Measurements from ENCODE around the gene DUSP28.

Gene DUSP28

DNA sequence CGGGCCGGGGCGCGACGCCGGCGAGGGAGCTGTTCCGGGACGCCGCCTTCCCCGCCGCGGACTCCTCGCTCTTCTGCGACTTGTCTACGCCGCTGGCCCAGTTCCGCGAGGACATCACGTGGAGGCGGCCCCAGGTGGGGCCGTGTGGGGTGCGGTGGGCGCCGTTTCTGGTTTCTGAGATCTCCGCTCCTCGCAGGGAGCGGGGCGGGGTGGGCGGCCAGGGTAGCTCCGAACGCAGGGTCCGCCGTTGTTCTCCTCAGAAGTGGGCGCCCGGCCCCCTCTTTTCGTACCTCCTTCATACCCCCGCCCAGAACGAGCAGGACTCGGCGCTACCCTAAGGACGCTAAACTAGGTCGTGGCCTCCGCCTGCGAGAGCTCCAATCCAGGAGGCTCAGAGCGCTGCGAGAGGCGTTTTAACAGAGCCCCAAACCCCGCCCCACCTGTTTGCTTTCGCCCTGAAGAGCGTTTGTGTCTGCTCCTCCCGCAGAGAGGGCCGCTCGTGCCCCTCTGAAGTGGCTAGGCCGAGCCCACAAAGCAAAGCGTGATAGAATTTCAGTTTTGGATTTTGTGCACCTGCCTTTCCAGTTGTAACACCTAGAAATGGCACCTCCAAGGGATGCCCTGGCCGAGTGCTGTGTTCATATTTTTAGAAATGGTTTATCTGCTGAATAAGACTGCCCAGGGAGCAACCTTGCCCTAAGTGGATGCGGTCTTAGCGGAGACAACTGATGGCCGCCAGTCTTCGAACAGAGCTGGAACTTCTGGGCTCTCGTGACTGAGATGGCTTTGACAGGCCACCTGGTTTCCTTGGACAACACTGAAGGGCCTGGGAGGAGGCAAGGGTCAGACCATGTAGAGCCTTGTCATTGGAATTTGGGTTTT lies 27.0 kb downstream of the DUSP28 start:
- ATAC-seq, result peak; percentile 22 to 31

DNA sequence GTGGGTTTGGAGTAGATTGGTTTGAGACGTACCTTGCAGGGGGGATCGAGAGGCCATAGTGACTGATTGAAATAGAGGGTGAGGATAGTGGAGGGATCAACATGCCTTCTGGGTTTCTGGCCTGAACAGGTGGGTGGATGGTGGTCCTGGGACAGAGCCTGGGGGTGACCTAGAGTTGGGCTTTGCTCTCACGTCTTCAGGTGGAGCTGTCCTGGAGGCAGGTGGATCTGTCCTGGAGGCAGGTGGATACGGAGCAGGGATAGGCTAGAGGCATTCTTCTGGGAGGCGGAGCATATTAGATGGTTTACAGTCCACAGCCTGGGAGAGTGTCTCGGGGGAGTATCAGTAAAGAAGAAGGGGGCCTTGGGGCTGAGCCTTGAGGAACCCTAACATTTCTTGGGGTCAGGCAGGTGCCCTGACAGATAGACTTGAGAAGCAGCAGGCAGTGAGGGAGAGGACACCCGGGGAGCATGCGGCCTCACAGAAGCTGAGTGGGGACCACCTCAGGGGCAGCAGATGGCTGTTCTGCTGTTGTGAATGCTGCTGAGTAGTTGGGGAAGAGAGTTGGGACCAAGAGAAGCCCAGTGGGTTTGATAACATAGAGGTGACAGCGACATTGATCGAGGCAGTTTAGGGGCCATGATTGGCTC lies 28.0 kb downstream of the DUSP28 start:
- ATAC-seq, result no peak

DNA sequence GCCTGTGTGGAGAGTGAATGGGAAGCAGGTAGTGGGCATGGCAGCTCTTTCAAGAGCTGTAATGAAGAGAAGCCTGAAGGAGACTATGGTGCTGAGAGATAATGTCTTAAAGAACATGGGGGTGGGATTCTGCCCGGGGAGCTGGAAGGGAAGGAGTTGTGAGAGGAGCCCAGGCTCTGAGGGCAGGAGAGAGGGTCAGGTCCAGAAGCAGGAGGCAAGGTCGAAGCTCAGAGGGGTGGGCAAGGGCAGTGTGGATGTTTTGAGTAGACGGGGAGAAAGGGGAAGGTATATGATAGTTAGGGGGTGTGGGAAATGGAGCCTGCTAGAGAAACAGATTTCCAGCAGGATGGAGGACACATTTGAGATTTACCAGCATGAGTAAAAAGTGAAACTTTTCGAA lies 28.5 kb downstream of the DUSP28 start:
- no peak for ATAC-seq

DNA sequence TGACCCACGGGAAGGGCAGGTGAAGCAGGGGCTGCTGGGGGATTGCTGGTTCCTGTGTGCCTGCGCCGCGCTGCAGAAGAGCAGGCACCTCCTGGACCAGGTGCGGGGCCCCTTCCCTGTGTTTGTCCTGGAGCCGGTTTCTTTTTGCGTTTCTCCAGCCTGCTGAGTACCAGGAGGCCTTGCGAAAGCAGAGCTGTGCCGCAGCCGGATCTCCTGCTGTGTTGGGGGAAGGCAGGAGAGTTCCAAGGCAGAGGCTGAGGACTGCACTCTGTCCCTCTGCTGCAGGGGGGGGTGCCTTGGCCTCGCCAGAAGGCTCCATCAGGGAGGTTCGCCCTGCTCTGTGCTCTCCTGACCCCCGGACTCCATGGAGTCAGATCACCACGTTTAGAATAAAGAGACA lies 29.2 kb downstream of the DUSP28 start:
- no peak for ATAC-seq

DNA sequence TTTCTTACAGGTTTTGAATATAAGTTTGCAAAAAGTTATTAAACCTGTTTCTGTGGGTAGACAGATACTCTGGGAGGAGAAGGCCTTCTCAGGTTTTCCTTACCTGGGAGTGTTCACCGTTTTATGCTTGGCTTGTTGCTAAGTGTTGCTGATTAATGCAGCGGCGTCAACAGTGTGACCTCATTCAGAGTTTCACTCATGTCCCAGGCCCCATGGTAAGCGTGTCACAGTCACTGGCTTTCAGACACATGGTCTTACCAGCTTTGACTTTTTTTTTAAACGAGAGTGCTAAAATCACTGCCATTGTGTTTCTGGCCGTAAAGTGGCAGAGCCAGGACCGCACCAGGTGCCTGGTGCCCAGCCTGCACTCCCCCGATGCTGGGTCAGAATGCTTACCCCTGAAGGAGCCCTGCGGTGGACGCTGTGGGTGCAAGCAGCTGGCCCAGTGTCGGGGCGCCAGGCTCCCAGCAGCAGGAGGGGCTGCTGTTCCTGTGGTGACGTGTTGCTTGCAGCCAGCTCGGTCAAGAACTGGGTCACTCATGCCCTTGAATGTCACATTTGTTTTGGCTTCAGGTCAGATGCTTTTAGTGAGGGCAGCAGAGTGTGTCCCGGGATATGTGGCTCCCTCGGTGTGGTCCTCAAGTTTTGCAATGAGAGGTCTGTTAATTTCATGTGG lies 29.8 kb downstream of the DUSP28 start:
- ATAC-seq, result no peak

DNA sequence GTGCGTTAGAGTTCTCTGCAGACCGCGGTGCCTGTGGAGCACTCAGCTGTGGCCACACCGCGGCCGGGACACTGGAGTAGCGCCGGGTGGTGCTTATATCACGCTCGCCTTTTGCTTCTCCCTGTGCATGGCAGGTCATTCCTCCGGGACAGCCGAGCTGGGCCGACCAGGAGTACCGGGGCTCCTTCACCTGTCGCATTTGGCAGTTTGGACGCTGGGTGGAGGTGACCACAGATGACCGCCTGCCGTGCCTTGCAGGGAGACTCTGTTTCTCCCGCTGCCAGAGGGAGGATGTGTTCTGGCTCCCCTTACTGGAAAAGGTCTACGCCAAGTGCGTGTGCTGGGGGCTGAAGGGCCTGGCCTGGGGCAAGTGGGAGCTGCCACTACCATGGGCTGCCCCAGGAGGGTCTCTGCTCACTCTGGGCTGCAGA lies 30.5 kb downstream of the DUSP28 start:
- no peak for ATAC-seq

DNA sequence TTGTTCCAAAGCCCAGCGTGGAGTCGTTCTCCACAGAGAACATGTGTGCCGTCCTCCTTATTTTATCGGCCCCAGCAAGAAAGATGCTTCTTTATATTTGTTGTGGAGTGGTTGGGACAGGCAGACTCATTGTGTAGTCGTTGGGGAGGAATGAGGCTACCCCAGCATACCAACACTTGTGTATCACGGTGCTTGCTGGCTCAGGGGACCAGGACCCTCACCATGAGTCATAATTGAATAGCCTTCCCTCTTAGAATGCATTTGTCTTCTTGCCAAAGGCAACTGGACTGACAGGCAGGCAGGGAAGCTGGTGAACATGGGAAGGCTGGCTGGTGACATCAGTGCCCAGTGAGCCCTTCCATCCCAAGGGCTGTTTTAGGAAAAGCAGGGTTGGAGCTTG lies 31.1 kb downstream of the DUSP28 start:
- ATAC-seq, result no peak

DNA sequence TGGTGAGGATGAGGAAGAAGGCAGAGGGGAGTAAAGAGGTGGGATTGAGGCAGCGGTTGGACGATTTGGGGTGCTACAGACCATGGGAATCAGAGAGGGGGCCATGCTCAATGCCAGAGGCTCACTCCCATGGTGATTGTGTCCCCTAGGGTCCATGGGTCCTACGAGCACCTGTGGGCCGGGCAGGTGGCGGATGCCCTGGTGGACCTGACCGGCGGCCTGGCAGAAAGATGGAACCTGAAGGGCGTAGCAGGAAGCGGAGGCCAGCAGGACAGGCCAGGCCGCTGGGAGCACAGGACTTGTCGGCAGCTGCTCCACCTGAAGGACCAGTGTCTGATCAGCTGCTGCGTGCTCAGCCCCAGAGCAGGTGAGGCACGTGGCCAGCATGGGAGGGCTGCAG lies 31.6 kb downstream of the DUSP28 start:
- no peak for ATAC-seq

DNA sequence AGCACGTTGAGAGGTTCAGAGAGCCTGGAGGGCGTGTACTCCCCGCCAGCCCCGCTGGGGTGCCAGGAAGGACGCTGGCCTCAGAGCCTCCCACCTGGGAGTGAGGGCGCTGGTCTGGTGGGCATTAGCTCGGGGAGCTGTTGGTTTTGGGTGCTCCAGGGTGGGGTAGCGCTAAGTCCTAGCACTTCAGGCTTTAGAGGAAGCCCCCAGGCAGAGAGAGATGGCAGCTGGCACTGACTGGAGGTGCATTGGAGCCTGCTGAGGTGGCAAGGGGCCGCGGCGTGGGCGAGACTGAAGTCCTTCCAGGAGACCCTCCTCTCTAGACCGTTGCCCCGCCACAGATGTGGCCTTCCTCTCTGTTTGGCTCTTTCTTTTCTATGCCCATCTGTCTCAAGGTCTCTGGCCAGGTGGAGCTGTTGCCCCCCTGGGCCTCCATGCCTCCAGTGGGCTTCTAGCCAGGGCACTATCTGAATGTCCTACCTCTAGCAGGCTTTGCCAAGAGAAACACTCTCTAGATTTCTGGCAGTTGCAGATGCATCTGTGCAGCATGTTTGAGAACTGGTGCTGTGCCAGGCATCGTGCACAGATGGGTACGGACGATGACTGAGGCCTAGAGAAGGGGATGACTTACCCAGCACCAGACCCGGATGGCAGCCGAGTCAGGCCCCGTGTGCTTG lies 33.0 kb downstream of the DUSP28 start:
- ATAC-seq, result no peak

DNA sequence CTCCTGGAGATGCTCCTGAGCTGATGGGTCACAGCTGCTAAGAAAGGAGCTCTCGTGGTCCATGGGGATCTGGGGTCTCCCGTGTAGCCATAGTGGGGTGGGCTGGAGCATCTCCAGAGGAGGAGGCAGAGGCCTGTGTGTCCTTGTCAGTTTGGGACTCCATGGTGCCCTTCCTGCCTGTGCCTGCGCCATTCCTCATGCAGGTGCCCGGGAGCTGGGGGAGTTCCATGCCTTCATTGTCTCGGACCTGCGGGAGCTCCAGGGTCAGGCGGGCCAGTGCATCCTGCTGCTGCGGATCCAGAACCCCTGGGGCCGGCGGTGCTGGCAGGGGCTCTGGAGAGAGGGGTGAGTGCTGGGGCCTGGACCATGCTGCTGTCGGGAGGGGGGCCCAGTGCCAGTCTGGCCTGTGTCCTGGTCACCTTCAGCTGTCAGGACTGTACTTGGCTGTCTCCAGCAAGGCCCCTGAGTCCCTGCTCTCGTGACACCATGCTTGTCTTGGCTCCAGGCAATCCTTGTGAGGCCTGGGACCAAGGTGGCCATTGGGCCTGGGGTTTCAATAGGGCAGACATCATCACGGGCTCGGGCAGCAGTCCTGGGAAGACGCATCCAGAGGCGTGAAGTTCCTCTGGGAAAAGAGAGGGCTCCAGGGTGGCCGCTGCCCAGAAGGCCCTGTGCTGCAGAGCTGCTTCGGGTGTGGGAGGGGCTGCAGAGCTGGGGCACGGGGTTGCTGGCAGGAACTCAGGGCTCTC lies 33.7 kb downstream of the DUSP28 start:
- no peak for ATAC-seq

DNA sequence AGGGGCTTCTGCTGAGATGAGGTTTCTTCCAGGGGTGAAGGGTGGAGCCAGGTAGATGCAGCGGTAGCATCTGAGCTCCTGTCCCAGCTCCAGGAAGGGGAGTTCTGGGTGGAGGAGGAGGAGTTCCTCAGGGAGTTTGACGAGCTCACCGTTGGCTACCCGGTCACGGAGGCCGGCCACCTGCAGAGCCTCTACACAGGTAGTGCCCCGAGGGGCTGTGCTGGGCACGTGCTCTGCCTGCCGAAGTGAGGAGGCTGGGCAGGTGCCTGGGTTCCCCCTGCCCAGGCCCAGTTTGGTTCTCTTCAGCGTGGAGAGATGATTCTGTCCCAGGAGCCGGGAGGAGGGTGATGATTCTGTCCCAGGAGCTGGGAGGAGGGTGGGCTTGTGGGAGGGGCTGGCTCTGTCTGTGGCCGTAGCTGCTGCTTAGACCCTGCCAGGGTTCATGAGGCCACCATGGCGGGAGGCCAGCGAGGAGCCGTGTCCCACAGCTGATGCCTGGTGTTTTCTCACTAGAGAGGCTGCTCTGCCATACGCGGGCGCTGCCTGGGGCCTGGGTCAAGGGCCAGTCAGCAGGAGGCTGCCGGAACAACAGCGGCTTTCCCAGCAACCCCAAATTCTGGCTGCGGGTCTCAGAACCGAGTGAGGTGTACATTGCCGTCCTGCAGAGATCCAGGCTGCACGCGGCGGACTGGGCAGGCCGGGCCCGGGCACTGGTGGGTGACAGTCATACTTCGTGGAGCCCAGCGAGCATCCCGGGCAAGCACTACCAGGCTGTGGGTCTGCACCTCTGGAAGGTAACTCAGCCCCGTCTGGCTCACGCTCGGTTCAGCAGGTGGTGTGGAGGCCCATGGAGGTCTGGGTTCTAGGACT lies 34.6 kb downstream of the DUSP28 start:
- no peak for ATAC-seq

DNA sequence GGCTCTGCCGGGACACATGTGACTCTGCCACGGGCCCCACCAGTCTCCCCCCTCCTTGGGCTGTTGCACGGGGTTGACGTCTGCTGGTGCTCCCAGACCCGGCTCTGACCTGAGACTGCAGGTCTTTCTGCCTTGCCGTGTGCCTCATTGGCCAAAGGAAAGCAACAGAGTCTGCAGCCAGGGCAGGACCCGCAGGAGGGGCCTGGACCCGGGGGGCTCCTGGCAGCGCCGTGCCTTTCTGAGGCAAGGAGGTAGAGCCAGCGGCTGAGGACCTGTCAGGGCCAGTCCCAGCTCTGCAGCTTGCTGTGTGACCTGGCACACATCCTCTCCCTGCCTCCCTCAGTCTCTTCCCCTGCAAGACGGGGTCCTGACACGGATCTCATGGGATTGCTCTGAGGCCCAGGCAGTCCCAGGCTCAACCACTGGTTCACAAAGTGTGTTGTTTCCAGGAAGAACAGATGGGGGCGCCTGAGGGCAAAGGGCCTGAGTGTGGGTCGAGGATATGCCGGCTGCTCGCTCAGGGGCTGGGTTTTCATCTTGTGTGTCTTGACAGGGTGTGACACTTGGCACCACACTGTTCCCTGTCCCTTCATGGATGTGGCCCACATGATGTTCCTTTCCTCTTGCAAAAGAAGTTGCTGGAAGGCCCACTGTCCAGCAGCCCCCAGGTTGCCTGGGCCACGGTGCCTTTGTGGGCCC lies 35.4 kb downstream of the DUSP28 start:
- ATAC-seq, result no peak

DNA sequence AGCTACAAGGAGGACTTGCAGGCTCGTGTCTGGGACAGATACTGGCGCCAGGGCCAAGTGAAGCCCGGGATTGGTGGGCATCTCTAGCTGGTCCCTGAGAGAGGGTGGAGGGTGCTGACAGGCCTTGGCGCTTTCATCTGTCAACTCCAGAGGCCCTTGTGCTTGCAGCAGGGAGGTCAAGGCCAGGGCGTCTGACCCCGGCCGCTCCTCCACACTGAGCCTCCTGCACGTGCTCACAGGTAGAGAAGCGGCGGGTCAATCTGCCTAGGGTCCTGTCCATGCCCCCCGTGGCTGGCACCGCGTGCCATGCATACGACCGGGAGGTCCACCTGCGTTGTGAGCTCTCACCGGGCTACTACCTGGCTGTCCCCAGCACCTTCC lies 35.9 kb downstream of the DUSP28 start:
- ATAC-seq, result no peak

DNA sequence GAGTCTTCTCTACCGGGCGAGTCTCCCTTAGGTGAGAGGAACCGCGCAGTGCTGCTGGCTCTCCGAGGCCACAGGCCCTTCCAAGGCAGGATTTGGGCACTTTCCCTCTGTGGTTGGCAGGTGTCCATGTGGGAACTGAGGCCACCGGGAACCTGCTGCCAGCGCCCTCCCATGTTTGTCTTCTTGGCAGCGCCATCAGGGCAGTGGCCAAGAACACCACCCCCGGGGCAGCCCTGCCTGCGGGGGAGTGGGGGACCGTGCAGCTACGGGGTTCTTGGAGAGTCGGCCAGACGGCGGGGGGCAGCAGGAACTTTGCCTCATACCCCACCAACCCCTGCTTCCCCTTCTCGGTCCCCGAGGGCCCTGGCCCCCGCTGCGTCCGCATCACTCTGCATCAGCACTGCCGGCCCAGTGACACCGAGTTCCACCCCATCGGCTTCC lies 36.4 kb downstream of the DUSP28 start:
- ATAC-seq, result no peak

DNA sequence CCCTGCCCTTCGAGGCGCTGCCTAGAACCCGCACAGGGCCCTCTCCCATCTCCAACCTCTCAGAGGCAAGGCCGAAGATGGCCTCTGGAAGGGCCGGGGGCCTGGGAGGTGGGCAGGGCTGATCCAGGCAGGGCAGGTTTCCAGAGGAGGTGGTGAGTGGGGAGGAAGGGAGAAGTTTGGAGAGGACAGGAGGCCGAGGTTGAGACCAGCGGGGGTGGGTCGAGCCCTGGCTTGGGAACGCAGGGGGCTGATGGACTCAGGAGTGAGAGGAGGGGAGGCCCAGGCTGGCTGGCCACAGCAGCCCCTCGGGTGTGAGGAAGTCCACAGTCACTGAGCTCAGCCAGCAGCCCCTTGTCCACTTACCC lies 36.9 kb downstream of the DUSP28 start:
- no peak for ATAC-seq

DNA sequence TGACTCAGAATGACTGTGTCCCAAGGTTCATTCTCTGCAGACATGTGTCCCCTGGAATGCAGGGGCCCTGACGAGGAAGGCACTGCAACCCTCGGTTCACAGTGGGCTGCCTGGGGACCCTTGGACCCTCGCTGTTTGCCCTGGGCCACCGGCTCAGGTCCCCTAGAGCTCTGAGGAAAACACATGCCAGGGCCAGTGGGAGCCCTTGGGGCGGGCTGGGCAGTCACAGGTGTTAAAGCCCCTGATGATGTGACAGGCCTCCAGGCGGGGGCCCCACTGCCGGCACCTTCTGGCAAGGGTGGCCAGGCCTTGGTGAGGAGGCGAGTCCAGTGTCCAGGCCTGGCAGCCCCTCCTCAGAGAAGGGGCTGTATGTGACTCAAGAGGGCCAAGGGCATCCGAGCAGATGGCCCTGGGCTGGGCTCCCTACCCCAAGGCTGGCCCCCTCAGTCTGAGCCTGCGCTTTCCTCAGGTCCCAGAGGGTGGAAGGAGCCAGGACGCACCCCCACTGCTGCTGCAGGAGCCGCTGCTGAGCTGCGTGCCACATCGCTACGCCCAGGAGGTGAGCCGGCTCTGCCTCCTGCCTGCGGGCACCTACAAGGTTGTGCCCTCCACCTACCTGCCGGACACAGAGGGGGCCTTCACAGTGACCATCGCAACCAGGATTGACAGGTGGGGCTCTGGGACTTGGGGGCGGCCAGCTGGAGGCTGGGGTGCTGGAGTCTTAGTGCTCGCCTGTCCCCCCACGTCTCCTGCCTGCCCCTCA lies 37.4 kb downstream of the DUSP28 start:
- ATAC-seq, result no peak

DNA sequence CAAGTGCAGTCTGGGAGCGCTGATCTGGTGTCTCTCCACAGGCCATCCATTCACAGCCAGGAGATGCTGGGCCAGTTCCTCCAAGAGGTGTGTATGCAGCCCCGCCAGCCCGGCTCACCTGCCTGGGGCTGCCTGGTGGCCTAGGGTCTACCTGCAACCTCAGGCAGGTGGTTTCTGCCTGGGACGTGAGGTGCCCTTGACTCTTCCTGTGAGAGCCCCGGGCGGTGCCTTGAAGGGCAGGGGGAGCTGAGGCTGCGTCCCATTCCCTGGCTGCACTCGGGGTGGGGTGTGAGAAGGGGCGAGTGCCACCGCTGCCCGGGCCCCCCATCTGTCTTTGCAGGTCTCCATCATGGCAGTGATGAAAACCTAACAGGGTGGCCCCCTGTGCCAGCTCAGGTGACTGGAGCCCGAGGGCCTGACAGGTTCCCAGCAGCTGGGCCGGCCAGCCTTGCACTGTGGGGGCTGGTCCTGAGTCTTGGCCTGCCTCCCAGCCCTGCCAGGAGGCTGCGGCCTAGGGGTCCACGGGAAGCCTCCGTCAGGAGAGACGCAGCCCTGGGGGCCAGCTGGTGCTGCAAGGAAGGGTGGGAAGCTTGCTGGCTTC lies 38.3 kb downstream of the DUSP28 start:
- ATAC-seq, result no peak

DNA sequence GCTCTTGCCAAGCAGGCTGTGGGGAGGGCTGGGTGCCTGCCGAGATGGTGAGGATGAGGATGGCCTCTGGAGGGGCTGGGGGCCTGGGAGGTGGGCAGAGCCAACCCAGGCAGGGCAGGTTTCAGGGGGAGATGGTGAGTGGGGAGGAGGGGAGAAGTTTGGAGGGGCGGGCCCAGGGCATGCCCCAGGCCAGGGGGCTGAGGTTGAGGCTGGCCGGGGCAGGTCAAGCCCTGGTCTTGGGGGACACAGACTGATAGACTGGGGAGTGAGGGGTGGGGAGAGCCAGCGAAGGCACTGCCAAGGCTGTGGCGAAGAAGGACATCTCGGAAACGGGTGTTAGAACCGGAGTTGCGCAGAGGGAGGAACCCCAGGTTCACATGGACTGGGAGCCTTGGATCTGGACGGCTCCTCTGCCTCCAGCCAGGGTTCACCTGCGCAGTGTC lies 39.0 kb downstream of the DUSP28 start:
- no peak for ATAC-seq

DNA sequence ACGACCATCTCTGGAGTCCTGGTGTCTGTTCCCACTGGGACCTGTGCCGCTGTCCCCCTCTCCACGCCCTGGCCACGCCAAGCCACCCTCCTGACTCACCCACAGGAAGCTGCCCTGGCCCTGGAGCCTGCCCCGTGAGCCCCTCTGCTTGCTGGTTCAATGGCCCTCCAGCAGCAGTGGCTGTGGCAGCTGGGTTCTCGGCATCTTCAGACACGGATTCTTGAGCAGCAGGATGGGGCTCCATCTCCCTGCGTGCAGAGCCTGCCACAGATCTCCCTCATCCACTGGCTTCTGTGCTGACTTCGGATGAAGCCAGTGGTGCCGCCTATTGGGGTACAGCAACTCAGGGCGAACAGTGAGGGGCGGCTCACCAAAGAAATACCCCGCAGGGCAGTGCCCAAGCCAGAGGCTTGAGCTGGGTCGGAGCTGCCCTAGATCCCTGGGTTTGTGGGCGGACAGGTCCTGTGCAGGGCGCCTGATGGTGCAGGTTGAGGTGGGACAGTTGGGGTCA lies 40.3 kb downstream of the DUSP28 start:
- ATAC-seq, result no peak
